Measurements from ENCODE around the gene TRIM56. TPM values are rescaled to one million over a fixed set of nuclear protein-coding genes. Genes with fewer than 3 reads are reported as not detected.

Gene TRIM56
- total RNA-seq, 1 donor from 2014 or later, result 61.9 TPM

- Histone ChIP-seq H3K4me1 (peaks cover 72% of the 10 kb centered on the region), H3K36me3 (no peaks in the 10 kb centered on the region), H3K27ac (peak overlapping the region; percentile 71), H3K4me3 (no peak overlapping the region), H3K27me3 (ENCODE audit: low read depth) (no peaks in the 10 kb centered on the region), H3K9me3 (no peaks in the 10 kb centered on the region)
- intact Hi-C loops (cut with DNase I), result no loop called here
- no peak for ATAC-seq
- TF ChIP-seq, protein P1, sequence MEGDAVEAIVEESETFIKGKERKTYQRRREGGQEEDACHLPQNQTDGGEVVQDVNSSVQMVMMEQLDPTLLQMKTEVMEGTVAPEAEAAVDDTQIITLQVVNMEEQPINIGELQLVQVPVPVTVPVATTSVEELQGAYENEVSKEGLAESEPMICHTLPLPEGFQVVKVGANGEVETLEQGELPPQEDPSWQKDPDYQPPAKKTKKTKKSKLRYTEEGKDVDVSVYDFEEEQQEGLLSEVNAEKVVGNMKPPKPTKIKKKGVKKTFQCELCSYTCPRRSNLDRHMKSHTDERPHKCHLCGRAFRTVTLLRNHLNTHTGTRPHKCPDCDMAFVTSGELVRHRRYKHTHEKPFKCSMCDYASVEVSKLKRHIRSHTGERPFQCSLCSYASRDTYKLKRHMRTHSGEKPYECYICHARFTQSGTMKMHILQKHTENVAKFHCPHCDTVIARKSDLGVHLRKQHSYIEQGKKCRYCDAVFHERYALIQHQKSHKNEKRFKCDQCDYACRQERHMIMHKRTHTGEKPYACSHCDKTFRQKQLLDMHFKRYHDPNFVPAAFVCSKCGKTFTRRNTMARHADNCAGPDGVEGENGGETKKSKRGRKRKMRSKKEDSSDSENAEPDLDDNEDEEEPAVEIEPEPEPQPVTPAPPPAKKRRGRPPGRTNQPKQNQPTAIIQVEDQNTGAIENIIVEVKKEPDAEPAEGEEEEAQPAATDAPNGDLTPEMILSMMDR (IDR thresholded peaks at IDR 0.05), result no peak
- DNase-seq, result no peak
Observed at GRCh38 chr7:101124376-101125056, 39.2 kb downstream of the TRIM56 start.

DNA sequence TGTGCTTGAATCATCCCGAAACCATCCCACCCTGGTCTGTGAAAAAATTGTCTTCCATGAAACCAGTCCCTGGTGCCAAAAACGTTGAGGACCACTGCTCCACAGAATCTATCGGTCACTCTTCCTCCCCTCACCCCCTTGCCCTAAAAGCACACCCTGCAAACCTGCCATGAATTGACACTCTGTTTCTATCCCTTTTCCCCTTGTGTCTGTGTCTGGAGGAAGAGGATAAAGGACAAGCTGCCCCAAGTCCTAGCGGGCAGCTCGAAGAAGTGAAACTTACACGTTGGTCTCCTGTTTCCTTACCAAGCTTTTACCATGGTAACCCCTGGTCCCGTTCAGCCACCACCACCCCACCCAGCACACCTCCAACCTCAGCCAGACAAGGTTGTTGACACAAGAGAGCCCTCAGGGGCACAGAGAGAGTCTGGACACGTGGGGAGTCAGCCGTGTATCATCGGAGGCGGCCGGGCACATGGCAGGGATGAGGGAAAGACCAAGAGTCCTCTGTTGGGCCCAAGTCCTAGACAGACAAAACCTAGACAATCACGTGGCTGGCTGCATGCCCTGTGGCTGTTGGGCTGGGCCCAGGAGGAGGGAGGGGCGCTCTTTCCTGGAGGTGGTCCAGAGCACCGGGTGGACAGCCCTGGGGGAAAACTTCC is 40.8 kb downstream of the TRIM56 start:
- intact Hi-C loops (cut with DNase I), result no loop called here
- H3K27ac ChIP-seq, result peak overlapping the region; percentile 71
- peak; percentile 18 to 33 for ATAC-seq
- H3K4me3 ChIP-seq, result peak overlapping the region; percentile 44
- H3K27me3 ChIP-seq (ENCODE audit: low read depth), result no peaks in the 10 kb centered on the region
- no peaks in the 10 kb centered on the region for H3K9me3 ChIP-seq
- DNase-seq, result peak; percentile 60
- H3K4me1 ChIP-seq, result peaks cover 72% of the 10 kb centered on the region
- peaks cover 10% of the 10 kb centered on the region for H3K36me3 ChIP-seq
- TF ChIP-seq, protein P1 (IDR thresholded peaks at IDR 0.05), result no peak

DNA sequence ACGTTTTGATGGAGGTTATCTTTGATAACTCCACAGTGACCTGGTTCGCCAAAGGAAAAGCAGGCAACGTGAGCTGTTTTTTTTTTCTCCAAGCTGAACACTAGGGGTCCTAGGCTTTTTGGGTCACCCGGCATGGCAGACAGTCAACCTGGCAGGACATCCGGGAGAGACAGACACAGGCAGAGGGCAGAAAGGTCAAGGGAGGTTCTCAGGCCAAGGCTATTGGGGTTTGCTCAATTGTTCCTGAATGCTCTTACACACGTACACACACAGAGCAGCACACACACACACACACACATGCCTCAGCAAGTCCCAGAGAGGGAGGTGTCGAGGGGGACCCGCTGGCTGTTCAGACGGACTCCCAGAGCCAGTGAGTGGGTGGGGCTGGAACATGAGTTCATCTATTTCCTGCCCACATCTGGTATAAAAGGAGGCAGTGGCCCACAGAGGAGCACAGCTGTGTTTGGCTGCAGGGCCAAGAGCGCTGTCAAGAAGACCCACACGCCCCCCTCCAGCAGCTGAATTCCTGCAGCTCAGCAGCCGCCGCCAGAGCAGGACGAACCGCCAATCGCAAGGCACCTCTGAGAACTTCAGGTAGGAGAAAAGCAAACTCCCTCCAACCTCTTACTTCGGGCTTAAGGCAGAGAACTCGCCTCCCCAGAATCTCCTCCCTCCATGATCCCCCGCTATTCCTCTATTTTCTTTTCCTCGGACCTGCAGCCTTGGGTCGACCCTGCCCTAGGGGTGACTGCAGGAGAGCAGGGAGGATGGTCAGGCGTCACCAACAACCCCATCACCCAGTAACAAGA is 41.6 kb downstream of the TRIM56 start, which contains the start of gene SERPINE1:
Gene SERPINE1, plus strand, starts transcription at position 454 of the 809 bp plus-strand sequence. CDS start 1,290 bp downstream, outside the sequence.
- intact Hi-C loops (cut with DNase I), result no loop called here
- Histone ChIP-seq H3K27ac (peak within 1 kb of the TSS; percentile 71), H3K27me3 (ENCODE audit: low read depth) (no peaks in the 10 kb centered on the region), H3K4me3 (peak within 1 kb of the TSS; percentile 44), H3K9me3 (no peaks in the 10 kb centered on the region), H3K4me1 (peaks cover 65% of the 10 kb centered on the region), H3K36me3 (peaks cover 11% of the 10 kb centered on the region)
- TF ChIP-seq, protein P1 (IDR thresholded peaks at IDR 0.05), result peak; percentile 20
- DNase-seq (peak; percentile 83), ATAC-seq (peak; percentile 78 to 91)

DNA sequence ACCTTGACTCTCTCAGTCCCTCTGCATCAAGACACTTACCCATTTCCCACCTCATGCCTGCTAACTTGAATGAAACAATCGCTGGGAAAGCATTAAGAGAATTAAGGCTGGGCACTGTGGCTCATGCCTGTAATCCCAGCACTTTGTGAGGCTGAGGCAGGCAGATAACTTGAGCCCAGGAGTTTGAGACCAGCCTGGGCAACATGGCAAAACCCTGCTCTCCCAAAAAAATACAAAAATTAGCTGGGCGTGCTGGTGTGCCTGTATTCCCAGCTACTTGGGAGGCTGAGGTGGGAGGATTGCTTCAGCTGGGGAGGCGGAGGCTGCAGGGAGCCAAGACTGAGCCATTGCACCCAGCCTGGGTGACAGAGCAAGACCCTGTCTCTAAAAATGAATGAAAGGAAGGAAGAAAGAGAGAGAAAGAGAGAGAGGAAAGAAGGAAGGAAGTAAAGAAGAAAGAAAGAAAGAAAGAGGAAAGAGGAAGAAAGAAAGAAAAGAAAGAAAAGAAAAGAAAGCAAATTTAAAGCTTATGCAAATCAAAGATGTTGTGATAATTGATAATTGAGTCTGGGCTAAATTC is 42.3 kb downstream of the TRIM56 start:
- Histone ChIP-seq H3K27me3 (ENCODE audit: low read depth) (no peaks in the 10 kb centered on the region), H3K9me3 (no peaks in the 10 kb centered on the region), H3K4me3 (peak overlapping the region; percentile 44), H3K27ac (peak overlapping the region; percentile 71), H3K36me3 (peaks cover 15% of the 10 kb centered on the region), H3K4me1 (peaks cover 60% of the 10 kb centered on the region)
- TF ChIP-seq, protein P1 (IDR thresholded peaks at IDR 0.05), result no peak
- DNase-seq (no peak), ATAC-seq (no peak)
- intact Hi-C loops (cut with DNase I), result no loop called here

Measured in lower lobe of right lung (tissue), 2 donors.